ENCODE measurements around the gene CDH13.

DNA sequence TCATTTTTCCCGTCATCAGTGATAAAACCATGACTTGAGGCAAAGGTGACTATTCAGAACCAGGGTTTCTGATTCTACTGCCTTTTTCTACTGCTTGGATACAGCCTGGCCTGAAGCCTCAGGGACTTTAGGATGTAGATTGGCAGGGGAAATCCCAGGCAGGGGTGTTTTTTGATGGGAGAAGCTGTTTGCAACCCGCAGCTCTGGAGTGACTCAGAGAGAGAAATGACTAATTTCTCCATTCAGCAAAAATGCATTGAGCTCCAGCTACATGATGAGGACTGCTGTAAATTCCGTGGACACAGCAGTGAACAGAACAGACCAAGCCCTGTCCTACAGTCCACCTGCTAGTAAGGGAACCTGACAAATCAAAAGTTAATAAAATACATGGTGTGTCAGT lies 560.6 kb downstream of the CDH13 start:
- TF ChIP-seq, protein P1, sequence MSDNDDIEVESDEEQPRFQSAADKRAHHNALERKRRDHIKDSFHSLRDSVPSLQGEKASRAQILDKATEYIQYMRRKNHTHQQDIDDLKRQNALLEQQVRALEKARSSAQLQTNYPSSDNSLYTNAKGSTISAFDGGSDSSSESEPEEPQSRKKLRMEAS (IDR thresholded peaks at IDR 0.05): no peak
- TF ChIP-seq, protein P2, sequence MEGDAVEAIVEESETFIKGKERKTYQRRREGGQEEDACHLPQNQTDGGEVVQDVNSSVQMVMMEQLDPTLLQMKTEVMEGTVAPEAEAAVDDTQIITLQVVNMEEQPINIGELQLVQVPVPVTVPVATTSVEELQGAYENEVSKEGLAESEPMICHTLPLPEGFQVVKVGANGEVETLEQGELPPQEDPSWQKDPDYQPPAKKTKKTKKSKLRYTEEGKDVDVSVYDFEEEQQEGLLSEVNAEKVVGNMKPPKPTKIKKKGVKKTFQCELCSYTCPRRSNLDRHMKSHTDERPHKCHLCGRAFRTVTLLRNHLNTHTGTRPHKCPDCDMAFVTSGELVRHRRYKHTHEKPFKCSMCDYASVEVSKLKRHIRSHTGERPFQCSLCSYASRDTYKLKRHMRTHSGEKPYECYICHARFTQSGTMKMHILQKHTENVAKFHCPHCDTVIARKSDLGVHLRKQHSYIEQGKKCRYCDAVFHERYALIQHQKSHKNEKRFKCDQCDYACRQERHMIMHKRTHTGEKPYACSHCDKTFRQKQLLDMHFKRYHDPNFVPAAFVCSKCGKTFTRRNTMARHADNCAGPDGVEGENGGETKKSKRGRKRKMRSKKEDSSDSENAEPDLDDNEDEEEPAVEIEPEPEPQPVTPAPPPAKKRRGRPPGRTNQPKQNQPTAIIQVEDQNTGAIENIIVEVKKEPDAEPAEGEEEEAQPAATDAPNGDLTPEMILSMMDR (IDR thresholded peaks at IDR 0.05): no peak
- TF ChIP-seq CEBPB (IDR thresholded peaks at IDR 0.05): no peak
